NCI-H345 (cell line): Measurements from ENCODE around the gene NXPH2.
A peak's percentile ranks its signal among the peaks of the same experiment; 100 is the strongest.
"Not testable (repeated sequence)": the region's sequence is repeated elsewhere in the genome, so short reads cannot be mapped to it uniquely, and the experiment has no call there.

Experiments used
- DNase-seq: peaks from one replicate; lab custom pipeline; 2025; lab: John Stamatoyannopoulos, UW

The NXPH2 gene

DNA sequence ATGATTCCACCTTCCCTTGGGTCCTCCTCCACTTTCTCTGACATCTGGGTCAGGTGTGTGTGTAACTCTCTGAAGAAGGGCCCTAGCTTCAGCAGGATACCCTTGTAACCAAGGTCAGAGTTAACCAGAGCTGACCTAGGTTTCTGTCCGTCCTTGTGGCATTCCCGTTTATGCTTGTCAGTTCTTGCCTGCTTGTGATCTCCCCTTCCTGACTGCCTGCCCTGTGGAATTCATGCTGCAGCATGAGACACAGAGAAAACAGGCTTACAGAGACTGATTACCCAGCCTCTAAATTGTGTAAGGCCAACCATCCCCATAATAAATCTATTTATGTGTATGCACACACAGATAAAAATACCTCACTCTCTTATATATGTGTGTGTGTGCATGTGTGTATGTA is 22.8 kb downstream of the NXPH2 start:
- DNase-seq, result no peak

DNA sequence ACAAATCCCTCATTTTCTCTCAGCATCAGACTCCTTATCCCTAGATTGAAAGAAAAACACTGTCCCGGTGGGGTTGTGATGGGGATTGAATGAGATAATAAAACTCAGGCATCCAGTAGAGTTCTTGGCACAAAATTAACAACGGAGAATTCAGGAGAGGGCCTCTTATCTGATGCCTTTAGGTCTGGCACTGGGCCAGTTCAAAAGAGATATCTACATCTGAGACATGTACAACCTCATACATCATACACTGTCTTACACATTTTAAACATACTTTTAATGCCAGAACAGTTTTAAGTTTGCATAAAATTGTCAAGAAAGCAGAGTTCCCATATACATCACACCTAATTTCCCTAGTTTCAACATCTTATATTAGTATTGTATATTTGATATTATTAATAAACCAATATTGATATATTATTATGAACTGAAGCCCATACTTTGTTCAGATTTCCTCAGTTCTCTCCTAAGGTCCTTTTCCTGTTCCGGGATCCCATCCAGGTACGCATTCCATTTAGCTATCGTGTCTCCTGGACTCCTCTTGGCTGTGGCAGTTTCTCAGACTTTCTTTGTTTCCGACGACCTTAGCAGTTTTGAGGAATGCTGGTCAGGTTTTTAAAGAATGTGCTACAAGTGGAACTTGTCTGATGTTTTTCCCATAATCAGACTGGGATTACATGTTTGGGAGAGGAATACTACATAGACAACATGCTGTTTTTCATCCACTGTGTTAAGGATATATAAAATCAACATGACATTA is 27.8 kb downstream of the NXPH2 start:
- no peak for DNase-seq

DNA sequence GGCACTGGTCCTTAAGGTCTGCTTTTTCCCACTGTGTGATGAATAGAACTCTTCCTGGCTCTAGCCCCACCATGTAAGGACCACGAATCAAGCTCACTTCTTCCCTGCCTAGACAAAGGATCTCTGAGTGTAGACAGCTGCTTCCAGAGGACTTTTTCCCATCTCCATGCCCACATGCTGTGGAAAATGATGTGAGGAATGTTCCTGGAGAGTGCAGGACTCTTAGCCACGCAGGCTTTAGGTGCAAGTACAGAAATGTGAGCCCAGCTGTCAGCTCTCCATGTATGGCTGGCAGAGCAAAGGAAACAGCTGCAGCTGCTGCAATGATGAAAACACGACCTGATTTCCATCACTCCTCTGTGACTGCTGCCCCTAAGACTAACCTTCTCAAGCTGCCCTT is 35.5 kb downstream of the NXPH2 start:
- peak; percentile 51 for DNase-seq

DNA sequence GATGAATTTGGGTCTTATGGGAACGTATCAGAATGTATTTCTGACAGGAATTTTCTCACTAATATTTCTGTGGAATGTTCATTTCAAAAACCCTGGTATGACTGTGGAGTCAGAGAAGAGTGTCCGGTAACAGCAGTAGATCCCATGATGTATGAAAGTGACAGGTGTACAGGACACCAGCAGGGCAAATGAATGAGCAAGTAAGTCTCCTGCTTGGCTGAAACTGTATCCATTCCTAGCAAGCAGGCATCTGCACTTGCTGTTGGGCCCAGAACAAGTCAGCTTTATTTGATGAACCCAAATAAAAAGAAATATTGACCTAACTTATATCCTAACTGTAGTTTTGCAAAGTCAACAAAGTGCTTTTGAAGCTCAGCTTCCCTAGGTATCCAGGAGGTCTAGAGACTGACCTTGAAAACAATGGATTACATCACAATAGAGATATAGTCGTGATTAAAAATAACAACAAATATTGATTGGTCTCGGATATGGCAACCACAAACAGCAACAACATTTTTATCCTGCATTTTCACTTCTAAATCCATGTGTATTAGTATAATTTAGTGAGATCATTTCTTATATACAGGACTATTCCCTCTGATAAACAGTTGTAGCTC is 37.6 kb downstream of the NXPH2 start:
- DNase-seq, result peak; percentile 50

DNA sequence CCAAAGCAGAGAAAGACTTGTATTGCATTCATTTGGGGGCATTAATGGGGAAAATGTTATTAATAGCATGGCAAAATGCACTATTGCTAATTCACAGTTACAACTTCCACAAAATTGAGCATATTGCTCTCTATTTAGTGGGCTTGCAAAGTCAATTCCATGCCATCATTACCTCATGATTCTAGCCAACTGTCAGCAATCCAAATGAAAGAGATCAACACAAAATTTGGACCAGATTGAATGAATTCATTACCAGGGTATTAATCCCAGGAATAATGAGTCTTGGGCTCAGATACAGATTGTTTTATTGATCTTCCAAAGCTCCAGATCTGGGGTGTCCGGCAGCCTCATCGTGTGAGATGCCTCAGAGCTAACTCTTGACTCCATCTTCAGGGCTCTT is 38.3 kb downstream of the NXPH2 start:
- no peak for DNase-seq

DNA sequence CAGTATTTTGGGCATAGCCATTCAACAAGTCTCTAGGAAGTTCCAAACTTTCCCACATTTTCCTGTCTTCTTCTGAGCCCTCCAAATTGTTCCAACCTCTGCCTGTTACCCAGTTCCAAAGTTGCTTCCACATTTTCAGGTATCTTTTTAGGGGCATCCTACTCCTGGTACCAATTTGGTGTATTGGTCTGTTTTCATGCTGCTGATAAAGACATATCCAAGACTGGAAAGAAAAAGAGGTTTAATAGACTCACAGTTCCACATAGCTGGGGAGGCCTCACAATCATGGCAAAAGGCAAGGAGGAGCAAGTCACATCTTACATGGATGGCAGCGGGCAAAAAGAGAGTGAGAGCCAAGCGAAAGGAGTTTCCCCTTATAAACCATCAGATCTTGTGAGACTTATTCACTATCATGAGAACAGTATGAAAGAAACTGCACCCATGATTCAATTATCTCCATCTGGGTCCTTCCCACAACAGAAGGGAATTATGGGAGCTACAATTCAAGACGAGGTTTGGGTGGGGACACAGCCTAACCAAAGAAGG is 43.1 kb downstream of the NXPH2 start:
- not testable (repeated sequence) for DNase-seq

DNA sequence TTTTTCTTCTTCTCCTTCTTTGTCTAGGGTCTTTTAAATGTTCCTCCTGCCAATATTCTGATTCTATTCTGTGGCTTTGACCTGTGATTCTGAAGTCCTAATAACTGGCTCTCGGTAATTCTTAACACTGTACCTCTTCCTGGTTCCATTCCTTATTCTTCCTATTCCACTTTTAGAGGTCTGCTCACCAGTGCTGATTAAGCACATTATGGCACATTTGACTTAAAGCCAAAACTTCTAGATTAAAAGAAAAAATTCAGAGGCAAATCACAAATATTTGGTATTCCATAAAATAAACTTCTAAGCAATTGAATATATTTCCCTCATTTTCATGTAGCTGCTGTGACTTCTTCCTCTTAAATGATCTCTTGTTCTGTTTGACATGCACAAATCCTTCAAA is 47.5 kb downstream of the NXPH2 start:
- DNase-seq, result no peak

DNA sequence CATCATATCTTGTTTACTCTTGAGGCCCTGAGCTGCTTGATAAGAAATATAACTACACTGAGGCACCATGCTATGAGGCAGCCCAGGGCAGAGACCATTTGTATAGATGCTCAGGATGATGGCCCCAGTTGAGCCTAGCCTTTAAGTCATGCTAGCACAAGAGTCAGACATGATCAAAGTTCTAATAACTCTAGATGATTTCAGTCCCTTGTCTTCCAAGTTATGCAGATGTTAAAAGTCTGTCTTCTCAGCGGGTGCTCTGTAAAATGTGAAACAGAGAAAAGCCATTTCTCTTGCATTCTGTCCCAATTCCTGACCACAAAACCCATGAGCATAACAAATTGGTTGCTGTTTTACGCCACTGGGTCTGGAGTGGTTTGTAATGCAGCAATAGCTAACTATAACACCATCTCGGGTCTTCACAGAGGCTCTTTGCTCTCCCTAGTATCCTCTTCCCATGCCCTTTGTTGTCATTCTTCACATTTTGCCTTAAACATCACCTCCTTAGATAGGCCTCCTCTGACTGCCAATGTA is 49.6 kb downstream of the NXPH2 start:
- no peak for DNase-seq

DNA sequence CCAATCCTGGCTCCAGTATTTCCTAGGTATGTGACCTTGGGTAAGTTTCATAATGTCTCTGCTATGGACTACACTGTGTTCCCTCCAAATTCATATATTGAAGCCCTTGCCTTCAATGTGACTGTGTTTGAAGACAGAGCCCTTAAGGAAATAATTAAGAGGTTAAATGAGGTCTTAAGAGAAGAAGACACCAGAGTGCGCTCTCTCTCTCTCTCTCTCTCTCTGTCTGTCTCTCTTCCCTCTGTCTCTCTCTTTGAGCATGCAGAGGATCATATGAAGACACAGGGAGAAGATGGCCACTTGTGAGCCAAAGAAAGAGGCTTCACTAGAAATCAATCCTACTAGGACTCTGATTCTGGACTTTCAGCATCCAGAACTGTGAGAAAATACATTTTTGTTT is 52.2 kb downstream of the NXPH2 start:
- DNase-seq, result no peak

DNA sequence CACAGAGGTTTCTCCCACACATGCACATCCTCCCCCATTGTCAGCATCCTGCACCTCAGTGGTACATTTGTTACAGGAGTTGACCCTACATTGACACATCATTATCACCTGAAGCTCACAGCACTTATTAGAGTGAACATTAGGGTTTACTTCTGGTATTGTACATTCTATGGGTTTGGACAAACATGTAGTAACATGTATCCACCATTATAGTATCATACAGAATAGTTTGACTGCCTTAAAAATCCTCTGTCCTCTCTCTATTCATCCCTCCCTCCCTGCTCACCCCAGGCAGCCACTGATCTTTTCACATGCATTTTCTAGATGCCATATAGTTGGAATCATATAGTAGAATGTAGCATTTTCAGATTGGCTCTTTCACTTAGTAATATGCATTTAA is 53.5 kb downstream of the NXPH2 start:
- no peak for DNase-seq

DNA sequence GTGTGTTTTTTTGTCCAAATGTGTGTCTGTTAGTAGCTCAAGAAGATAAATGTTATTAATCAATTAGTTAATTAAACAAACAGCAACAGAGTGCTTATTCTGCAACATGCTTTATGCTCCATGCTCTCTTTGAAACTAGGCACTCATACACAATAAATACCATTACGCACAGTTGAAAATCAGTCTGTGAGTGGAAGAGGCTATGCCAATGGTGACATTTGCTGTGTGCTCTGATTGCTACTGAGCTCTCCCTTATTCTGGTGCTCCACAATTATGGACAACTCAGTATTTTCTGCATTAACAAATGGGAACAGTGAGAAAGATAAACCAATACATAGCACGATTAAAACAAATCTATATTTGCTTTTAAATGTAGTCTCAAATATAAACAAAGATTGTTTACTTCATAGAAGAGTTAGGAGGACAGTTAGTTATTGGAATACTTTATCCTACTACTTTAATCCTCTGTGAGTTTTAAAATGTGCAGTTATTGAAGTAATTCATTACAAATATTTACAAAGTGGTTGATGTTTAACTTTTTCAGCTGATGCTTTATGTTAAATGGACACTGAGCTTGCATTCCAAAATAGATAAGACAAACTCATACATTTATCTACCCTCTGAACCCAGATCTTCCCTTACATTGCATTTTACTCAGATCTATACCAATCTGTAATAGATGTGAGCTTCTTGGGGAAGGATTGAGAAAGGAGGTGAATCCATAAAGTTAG is 55.3 kb downstream of the NXPH2 start:
- DNase-seq, result no peak

DNA sequence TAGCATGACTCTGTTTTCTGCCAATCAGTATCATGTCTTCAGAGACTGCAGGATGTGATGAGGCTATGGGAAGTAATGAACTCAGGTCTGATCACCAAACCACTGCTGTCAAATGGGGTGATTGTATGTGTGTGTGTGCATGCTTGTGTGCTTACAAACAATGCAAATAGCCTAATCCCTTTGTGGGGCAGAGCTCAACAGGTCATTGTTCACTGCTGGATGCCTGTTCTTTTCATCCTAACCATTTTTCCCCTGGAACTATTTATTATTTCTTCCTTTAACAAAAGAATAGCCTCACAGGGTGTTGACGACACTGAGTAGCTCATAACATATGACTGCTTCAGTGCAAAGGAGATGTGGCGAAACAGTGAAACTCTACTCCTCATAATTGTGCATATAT is 55.9 kb downstream of the NXPH2 start:
- DNase-seq, result no peak

DNA sequence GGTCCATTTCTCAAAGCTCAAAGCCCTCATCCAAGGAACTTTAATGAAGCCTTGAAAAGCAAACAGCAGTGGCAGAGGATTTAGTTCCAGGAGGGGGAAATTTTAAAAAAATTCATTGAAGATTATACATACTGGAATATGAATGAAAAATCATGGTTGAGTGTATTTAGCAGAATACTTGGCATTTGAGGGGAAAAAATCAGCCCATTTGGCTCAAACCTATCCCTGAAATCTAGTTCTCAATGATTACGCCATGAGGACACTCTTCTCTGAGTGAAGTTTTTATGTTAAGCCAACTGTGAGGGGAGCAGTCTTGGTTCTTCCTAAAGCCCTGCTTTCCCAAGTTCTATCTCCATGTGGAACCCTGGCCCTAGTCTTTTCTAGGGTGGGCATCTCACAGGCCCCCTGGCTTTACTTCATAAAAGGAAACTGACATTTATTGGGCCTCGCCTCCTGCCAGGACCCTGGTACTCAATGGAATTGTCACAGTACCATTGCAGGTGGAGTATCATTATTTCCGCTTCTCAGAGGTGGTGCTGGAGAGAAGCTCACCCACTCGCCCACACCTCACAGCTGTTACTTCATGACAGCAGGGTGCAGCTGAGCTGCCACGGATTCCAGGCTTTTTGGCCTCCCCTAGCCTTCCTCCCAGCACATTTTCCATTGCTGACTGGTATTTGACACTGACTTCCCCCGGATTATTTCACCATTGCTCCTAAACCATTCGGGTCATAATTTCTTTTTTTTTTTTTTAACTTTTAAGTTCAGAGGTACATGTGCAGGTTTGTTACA is 56.8 kb downstream of the NXPH2 start:
- DNase-seq, result no peak

DNA sequence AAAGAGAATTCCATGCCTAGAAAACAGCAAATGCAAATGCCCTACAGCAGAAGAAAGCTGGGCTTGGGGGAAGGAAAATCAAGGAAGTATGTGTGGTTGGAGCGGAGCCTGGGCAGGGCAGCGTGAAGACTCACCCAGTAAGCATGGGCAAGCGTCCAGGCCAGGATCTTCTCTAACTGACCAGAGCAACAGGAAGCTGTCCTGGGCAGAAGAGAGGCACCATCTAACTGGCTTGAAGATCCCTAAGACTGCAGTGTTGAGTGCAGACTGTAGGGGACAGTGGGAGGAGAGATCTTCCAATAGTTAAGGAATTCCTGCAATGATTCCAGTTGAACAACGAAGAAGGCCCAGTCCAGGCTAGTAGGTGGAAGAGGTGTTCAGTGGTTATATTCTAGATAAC is 57.9 kb downstream of the NXPH2 start:
- no peak for DNase-seq

DNA sequence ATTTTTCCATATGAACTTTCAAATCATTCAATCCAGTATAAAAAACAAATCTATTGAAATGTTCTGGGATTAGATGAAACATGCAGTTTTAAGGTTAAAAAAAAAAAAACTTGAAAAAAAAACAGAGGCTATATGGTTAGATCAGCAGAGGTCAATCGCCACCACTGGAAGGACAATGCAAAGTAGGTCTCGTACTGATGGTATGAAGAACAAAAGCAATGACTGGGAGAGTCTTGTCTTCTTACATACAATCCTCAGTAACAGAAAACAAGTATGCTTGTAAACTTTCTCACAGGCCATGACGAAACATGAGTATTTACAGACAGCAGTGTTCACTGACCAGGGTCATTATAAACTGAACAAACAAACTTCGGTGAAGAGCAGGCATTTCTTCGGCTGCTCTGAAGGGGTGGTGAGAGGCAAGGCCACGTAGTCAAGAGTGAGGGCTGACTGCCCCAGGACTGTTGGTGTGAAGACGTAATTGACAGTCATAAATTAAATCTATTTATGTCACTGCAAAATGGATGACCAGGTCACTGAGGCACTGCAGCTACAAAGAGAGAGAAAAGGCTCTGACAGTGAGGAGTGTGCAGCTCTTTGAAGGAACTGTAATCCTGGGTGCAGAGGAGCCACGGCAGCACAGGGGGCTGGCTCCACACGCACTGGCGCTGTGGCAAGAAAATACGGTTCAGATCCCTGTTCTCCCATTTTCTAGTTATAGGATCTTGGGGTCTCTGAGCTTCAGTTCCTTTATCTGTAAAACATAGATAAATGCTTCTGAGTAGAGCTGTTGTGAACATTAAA is 60.0 kb downstream of the NXPH2 start:
- no peak for DNase-seq

DNA sequence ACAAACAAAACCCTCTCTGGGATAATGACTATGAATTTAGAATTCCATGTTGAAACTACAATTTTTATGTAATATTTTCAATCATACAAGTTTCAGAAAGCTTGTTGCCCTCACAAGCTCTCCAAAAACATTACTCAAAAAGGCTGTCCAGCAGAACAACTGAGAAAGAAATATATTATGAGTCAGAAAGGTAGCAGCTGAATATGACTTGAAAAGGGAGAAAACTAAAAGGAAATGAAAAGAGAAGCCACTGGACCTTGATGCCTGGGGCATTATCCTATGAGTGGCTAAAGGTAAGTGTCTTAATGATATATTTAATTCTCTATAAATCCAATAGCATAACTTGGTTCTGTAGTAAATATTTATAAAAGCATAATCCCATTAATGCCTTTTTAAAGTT is 61.8 kb downstream of the NXPH2 start:
- no peak for DNase-seq

DNA sequence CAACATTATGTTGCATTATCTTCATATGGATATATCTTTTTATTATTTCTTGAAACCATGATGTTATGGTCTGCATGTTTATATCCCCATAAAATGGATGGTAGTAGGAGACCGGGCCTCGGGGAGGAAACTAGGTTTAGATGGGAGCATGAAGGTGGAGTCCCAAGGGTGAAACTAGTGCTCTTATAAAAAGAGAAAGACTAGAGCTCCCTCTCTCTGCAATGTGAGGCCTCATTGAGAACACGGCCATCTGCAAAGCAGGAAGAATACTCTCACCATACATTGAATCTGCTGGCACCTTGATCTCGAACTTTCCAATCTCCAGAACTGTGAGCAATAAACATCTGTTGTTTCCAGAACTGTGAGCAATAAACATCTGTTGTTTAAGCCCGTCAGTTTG is 64.0 kb downstream of the NXPH2 start:
- DNase-seq, result no peak

DNA sequence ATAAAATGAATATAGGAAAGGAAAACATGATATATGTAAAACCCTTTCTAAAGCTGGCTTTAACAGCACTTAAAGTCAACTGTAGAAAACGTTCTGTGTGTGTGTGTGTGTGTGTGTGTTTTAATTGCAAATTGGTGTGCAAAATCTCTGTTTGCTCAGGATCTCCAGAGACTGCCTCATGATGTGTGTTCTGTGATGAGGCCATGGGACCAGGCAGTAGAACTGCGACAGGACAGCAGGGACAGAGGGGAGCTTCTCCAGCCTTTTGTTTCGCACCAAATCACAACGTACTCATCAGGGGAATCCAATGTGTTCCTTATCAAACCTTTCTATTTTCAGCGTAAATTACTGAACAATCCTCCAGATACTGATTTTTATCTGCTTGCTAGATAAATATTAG is 66.7 kb downstream of the NXPH2 start:
- no peak for DNase-seq

DNA sequence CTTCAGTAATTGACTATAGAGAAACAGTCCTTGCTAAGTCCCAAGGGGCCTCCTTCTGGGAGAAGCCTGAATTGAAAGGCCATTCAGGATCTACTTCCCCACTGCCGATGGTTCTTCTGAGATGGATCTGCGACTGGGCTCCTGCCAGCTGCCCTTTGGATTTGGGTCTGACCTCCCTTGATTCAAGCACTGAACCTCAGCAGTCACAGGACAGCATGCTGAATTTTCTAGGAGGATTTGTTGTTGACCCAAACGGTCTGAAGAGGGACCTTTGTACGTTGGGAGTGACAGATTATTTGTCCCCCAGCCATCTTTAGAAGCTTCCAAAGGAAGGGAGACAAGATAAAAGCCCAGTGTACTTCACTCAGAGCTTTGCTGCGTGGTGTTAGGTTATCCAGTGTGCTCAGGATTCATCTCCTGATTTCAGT is 67.1 kb downstream of the NXPH2 start:
- no peak for DNase-seq

DNA sequence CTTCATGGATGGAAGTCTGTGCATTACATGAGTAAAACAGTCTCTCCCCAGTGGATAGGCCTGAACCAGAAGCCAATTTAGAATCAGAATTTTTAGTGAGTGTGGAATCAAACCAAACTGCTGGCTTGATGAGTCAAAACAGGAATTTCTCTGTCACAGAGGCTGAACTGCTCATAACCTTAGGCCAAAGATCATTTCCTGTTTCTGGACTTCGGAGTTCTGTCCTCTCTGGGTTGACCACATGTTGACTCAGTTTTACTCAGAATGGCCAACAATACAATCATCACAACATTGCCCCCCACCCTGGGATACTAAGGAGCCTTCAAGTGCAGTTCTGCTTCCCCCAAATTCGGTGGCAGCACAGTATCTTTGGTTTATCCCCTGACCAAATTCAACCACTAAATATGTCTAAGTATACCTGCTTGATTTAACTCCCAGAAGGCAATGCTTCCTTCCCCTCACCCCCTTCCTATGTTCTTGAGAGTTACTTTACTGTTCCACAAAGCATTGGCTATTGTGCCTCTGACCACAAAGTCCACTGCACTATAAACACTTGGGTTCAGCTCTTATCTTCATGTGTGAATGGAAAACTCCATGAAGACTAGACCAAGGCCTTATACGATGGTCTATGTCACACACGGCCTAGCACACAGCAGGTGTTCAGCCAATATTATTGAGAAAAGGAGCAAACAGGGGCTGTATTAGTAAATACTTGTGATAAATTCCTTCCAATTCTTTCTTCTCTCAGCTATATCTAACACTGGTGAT is 67.8 kb downstream of the NXPH2 start:
- no peak for DNase-seq
